OCI-LY3 (cell line): ENCODE results near the gene LRRC3B.

Source experiments
- H2AFZ ChIP-seq: fragments of 200-600, 300-600 bp; shearing (Covaris generic); 2 replicates; pipeline ENCODE4 v1.6.0; 2014; ENCODE audit warnings: antibody characterized with exemption, low read depth, low read length
- H3K27ac ChIP-seq: fragments of 200-600, 300-600 bp; sonication (generic); 2 replicates; pipeline ENCODE4 v1.5.1; 2014; ENCODE audit warnings: mild to moderate bottlenecking, low read length, moderate library complexity, mixed read lengths
- H3K27me3 ChIP-seq: fragments of 200-600, 300-600 bp; sonication (generic); 2 replicates; pipeline ENCODE4 v1.6.1; 2014; ENCODE audit warnings: low read depth, low read length, mixed read lengths
- H3K36me3 ChIP-seq: fragments of 200-600, 300-600 bp; sonication (generic); replicated peaks from 2 replicates; pipeline ENCODE3; 2014; ENCODE audit warnings: low read depth, low read length, mixed read lengths
- H3K4me1 ChIP-seq: fragments of 300-600, 200-600 bp; sonication (generic); 2 replicates; pipeline ENCODE4 v1.6.1; 2014; ENCODE audit warnings: low read length, mixed read lengths
- H3K4me2 ChIP-seq: fragments of 200-600, 300-600 bp; sonication (generic); 2 replicates; pipeline ENCODE4 v1.6.1; 2014; ENCODE audit warnings: low read length, mixed read lengths
- H3K4me3 ChIP-seq: fragments of 300-600, 200-600 bp; sonication (generic); 2 replicates; pipeline ENCODE4 v1.5.1; 2014; ENCODE audit warnings: antibody characterized with exemption, mild to moderate bottlenecking, low read length, moderate library complexity
- H3K79me2 ChIP-seq: fragments of 300-600, 200-600 bp; shearing (Covaris generic); 2 replicates; pipeline ENCODE4 v1.6.1; 2014; ENCODE audit warnings: mild to moderate bottlenecking, low read length, mixed read lengths
- H3K9ac ChIP-seq: fragments of 300-600, 200-600 bp; shearing (Covaris generic); 2 replicates; pipeline ENCODE4 v1.6.0; 2014; ENCODE audit warnings: mild to moderate bottlenecking, low read length, moderate library complexity
- H3K9me3 ChIP-seq: fragments of 200-600, 300-600 bp; shearing (Covaris generic); 2 replicates; pipeline ENCODE4 v1.6.1; 2014; ENCODE audit warnings: low read length, mixed read lengths; ENCODE audit not compliant: insufficient read depth
- H4K20me1 ChIP-seq: fragments of 200-600, 300-600 bp; sonication (generic); 2 replicates; pipeline ENCODE4 v1.6.1; 2016; ENCODE audit warnings: low read length, mixed read lengths; ENCODE audit not compliant: insufficient read depth
- CTCF ChIP-seq: fragments of 200-600, 300-600 bp; sonication (generic); IDR thresholded peaks from 2 replicates; pipeline ENCODE4 v1.5.1; 2014; ENCODE audit warnings: antibody characterized with exemption, low read length, low read depth
- EZH2phosphoT487 ChIP-seq: fragments of 200-600 bp; shearing (Covaris generic); IDR thresholded peaks from 2 replicates; pipeline ENCODE4 v1.6.1; 2018; ENCODE audit warnings: antibody characterized with exemption, mixed run types, low read depth

The LRRC3B gene

GRCh38 chr3:26713091-26713490 lies 90.5 kb downstream of the LRRC3B start:
- Histone ChIP-seq H3K27me3 (no peaks in the 10 kb centered on the region), H3K9me3 (no peaks in the 10 kb centered on the region), H3K79me2 (no peaks in the 10 kb centered on the region), H3K4me1 (no peaks in the 10 kb centered on the region), H4K20me1 (no peaks in the 10 kb centered on the region), H3K9ac (no peak overlapping the region), H3K27ac (no peak overlapping the region), H3K4me2 (no peak overlapping the region), H3K36me3 (no peaks in the 10 kb centered on the region), H2AFZ (no peak overlapping the region), H3K4me3 (no peak overlapping the region)
- TF ChIP-seq EZH2phosphoT487 = no peak
- no peak for TF ChIP-seq CTCF

- H3K27ac ChIP-seq = no peak overlapping the region
- TF ChIP-seq EZH2phosphoT487 = no peak
- no peak for TF ChIP-seq CTCF
Observed at GRCh38 chr3:26714485-26714884, 91.9 kb downstream of the LRRC3B start.

GRCh38 chr3:26715431-26715830 lies 92.9 kb downstream of the LRRC3B start:
- H3K9ac ChIP-seq = no peak overlapping the region
- no peaks in the 10 kb centered on the region for H3K79me2 ChIP-seq
- H3K36me3 ChIP-seq = no peaks in the 10 kb centered on the region
- H3K4me3 ChIP-seq = no peak overlapping the region
- H3K27ac ChIP-seq = no peak overlapping the region
- H4K20me1 ChIP-seq = no peaks in the 10 kb centered on the region
- no peaks in the 10 kb centered on the region for H3K27me3 ChIP-seq
- H3K4me1 ChIP-seq = no peaks in the 10 kb centered on the region
- no peak overlapping the region for H3K4me2 ChIP-seq
- no peak overlapping the region for H2AFZ ChIP-seq
- TF ChIP-seq CTCF (no peak), EZH2phosphoT487 (no peak)
- no peaks in the 10 kb centered on the region for H3K9me3 ChIP-seq

More at GRCh38 chr3:26714485-26714884, 91.9 kb downstream of the LRRC3B start:
- H3K4me3 ChIP-seq = no peak overlapping the region
- no peak overlapping the region for H2AFZ ChIP-seq
- no peaks in the 10 kb centered on the region for H3K79me2 ChIP-seq
- H4K20me1 ChIP-seq = no peaks in the 10 kb centered on the region
- no peak overlapping the region for H3K9ac ChIP-seq
- H3K4me1 ChIP-seq = no peaks in the 10 kb centered on the region
- H3K27me3 ChIP-seq = no peaks in the 10 kb centered on the region
- H3K36me3 ChIP-seq = no peaks in the 10 kb centered on the region
- no peaks in the 10 kb centered on the region for H3K9me3 ChIP-seq
- no peak overlapping the region for H3K4me2 ChIP-seq

GRCh38 chr3:26718315-26718714 lies 95.7 kb downstream of the LRRC3B start:
- Histone ChIP-seq H3K4me1 (no peaks in the 10 kb centered on the region), H3K79me2 (no peaks in the 10 kb centered on the region), H3K9ac (no peak overlapping the region), H3K27ac (no peak overlapping the region), H2AFZ (no peak overlapping the region), H3K36me3 (no peaks in the 10 kb centered on the region), H3K4me3 (no peak overlapping the region), H3K9me3 (no peaks in the 10 kb centered on the region), H3K4me2 (no peak overlapping the region), H4K20me1 (no peaks in the 10 kb centered on the region), H3K27me3 (no peaks in the 10 kb centered on the region)
- TF ChIP-seq CTCF (no peak), EZH2phosphoT487 (no peak)
